ENCODE data around the gene MYBBP1A. TPM values are rescaled to one million over a fixed set of nuclear protein-coding genes. Genes with fewer than 3 reads are reported as not detected.

MYBBP1A gene
- total RNA-seq, 6 experiments from 2014 or later: 16.3 to 32.0 (median 23.7) TPM

DNA sequence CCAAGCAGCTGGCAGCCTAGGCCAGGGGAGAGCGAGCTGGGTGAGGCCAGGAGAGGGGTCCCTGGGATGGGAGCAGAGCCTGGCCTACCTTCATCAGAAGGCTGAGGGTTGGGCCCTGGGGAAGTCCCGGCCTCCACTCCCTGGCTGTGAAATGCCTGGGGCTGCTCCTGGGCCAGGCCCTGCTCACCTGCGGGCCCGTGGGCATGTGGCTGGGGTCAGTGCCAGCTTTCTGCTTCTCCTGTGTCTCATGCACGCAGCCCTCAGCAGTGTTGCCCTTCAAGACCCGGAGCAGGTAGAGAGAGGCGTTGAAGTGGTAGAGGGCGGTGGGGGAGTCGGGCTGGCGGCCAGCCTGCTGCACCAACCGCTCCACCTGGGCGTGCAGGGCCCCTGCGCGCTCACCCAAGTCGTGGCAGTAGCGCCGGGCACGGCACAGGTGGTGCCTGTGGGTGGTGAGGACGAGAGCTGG, 12.4 kb downstream of the MYBBP1A start:
- H3K36me3 ChIP-seq: peaks cover 0 to 44% (median 8%) of the 10 kb centered on the region in 4 donors

DNA sequence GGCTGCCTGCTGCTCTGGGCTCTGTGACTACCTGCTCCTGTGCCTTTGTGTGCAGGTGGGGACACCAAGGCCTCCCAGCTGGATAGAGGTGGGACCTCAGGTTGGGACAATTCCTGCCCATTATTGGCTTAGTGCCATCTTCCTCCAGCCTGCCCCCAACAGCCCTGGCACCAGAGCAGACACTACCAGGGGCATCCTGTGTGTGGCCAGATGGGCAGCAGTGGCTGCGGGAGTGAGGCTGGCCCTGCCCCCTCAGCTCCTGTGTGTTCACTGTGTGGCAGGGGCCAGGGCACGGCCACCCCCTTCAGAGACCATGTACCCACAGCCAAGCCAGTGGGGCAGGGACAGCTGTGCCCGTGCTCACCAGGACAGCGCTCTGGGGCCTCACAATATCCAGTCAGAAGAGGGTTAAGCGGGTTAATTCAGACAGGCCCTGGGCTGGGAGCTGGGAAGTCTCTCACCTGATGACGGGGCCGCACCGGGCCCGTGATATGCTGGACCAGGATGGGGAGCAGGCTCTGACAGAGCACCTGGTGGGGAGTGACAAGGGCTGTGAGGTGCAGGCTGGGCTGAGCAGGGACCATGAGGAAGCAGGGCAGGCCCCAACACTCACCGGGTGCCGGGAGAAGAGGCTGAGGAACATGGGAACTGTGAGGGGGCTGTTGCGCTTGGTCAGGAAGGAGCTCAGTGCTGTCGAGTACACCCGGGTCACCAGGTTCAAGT, 13.0 kb downstream of the MYBBP1A start:
- intact Hi-C loops (cut with DNase I): loop anchor here in 1 of 2 donors (10.0 kb wide), 1 partner anchor 117 kb away; no protein-coding TSS in a partner anchor
- DNase-seq: no peak
- no CpG with 5 or more reads among the region's 14 CpGs for WGBS (ENCODE audit: insufficient coverage, low coverage, low lambda C conversion rate, missing lambda C conversion rate)

More for the DNA sequence above, 12.4 kb downstream of the MYBBP1A start:
- ATAC-seq: no peak
- TF ChIP-seq, protein P1, sequence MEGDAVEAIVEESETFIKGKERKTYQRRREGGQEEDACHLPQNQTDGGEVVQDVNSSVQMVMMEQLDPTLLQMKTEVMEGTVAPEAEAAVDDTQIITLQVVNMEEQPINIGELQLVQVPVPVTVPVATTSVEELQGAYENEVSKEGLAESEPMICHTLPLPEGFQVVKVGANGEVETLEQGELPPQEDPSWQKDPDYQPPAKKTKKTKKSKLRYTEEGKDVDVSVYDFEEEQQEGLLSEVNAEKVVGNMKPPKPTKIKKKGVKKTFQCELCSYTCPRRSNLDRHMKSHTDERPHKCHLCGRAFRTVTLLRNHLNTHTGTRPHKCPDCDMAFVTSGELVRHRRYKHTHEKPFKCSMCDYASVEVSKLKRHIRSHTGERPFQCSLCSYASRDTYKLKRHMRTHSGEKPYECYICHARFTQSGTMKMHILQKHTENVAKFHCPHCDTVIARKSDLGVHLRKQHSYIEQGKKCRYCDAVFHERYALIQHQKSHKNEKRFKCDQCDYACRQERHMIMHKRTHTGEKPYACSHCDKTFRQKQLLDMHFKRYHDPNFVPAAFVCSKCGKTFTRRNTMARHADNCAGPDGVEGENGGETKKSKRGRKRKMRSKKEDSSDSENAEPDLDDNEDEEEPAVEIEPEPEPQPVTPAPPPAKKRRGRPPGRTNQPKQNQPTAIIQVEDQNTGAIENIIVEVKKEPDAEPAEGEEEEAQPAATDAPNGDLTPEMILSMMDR (IDR thresholded peaks at IDR 0.05): no peak
- no peak for TF ChIP-seq POLR2A (IDR thresholded peaks at IDR 0.05)
- intact Hi-C loops (cut with DNase I): loop anchor here in 1 of 2 donors (10.0 kb wide), 1 partner anchor 118 kb away; no protein-coding TSS in a partner anchor
- no peaks in the 10 kb centered on the region for H3K27me3 ChIP-seq
- WGBS (ENCODE audit: insufficient coverage, low coverage, low lambda C conversion rate, missing lambda C conversion rate): 98% methylated on average over 9 of the region's 19 CpGs
- DNase-seq: no peak
- H3K4me3 ChIP-seq: no peak overlapping the region
- no peaks in the 10 kb centered on the region for H3K4me1 ChIP-seq
- H3K27ac ChIP-seq: no peak overlapping the region
- no peaks in the 10 kb centered on the region for H3K9me3 ChIP-seq

GRCh38 chr17:4541328-4542002, 13.7 kb downstream of the MYBBP1A start:
- peak in 1 of 3 donors; percentile 36 for DNase-seq
- no peak for ATAC-seq
- intact Hi-C loops (cut with DNase I): loop anchor here in 1 of 2 donors (10.0 kb wide), 1 partner anchor 117 kb away; no protein-coding TSS in a partner anchor
- H3K27ac ChIP-seq: no peak overlapping the region
- no peak overlapping the region for H3K4me3 ChIP-seq
- TF ChIP-seq POLR2A (IDR thresholded peaks at IDR 0.05): no peak
- TF ChIP-seq, protein P1 (IDR thresholded peaks at IDR 0.05): peak in 1 of 4 donors; percentile 8
- no peaks in the 10 kb centered on the region for H3K9me3 ChIP-seq
- WGBS (ENCODE audit: insufficient coverage, low coverage, low lambda C conversion rate, missing lambda C conversion rate): 63% methylated on average over 7 of the region's 29 CpGs
- H3K4me1 ChIP-seq: peaks cover 0 to under 1% (median 0%) of the 10 kb centered on the region in 4 donors
- peaks cover 0 to 32% (median 6%) of the 10 kb centered on the region in 4 donors for H3K36me3 ChIP-seq
- H3K27me3 ChIP-seq: no peaks in the 10 kb centered on the region

More for the DNA sequence above, 13.0 kb downstream of the MYBBP1A start:
- H3K36me3 ChIP-seq: peaks cover 0 to 38% (median 7%) of the 10 kb centered on the region in 4 donors
- no peak for ATAC-seq
- H3K4me3 ChIP-seq: no peak overlapping the region
- no peaks in the 10 kb centered on the region for H3K4me1 ChIP-seq
- H3K27me3 ChIP-seq: no peaks in the 10 kb centered on the region
- TF ChIP-seq POLR2A (IDR thresholded peaks at IDR 0.05): no peak
- TF ChIP-seq, protein P1 (IDR thresholded peaks at IDR 0.05): no peak
- H3K9me3 ChIP-seq: no peaks in the 10 kb centered on the region
- H3K27ac ChIP-seq: no peak overlapping the region

DNA sequence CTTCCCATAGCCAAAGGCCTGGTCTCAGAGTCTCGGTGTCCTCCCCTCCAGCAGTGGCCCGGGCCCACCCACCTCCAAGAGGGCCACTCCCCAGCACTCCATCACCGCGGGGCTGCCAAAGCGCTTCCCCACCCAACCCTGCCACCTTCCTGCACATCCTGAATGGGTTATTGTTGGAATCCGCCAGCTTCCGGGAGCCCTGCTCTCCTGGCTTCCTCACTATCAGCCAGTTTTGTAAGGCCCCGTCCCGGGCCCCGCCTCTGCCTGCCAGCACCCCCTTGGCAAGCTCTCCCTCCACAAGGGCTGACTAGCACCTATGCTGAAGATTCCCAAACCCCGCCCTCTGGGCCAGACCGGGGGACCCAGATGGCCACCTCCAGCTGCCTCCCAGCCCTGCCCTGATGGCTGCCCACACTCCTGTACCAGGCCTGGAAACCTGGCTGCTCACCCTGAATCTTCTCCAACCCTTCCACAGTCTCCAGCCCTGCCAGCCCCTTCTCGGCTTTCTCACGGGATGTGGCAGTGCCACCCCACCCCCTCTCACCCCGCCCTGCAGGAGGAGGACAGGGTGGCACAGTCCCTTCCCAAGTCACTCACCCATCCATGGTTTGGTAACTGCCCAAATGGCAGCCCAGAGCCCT, 14.4 kb downstream of the MYBBP1A start:
- H3K27me3 ChIP-seq: no peaks in the 10 kb centered on the region
- H3K27ac ChIP-seq: no peak overlapping the region
- intact Hi-C loops (cut with DNase I): loop anchor here in 1 of 2 donors (10.0 kb wide), 1 partner anchor 116 kb away; no protein-coding TSS in a partner anchor
- H3K4me3 ChIP-seq: no peak overlapping the region
- WGBS (ENCODE audit: insufficient coverage, low coverage, low lambda C conversion rate, missing lambda C conversion rate): 50% methylated on average over 4 of the region's 15 CpGs
- peaks cover 0 to 7% (median 0%) of the 10 kb centered on the region in 4 donors for H3K4me1 ChIP-seq
- H3K9me3 ChIP-seq: no peaks in the 10 kb centered on the region
- peaks cover 0 to 32% (median 6%) of the 10 kb centered on the region in 4 donors for H3K36me3 ChIP-seq
- DNase-seq (peak in 1 of 3 donors; percentile 57), ATAC-seq (peak in 1 of 4 donors; percentile 3)
- TF ChIP-seq POLR2A (IDR thresholded peaks at IDR 0.05): no peak
- TF ChIP-seq, protein P1 (IDR thresholded peaks at IDR 0.05): no peak
